Eye (tissue), 1 donor: ENCODE results near the gene DPP8.

Experiments
- DNase-seq: peaks from one replicate; pipeline ENCODE4 v3.0.0-alpha.2; 2015

The DPP8 gene

DNA sequence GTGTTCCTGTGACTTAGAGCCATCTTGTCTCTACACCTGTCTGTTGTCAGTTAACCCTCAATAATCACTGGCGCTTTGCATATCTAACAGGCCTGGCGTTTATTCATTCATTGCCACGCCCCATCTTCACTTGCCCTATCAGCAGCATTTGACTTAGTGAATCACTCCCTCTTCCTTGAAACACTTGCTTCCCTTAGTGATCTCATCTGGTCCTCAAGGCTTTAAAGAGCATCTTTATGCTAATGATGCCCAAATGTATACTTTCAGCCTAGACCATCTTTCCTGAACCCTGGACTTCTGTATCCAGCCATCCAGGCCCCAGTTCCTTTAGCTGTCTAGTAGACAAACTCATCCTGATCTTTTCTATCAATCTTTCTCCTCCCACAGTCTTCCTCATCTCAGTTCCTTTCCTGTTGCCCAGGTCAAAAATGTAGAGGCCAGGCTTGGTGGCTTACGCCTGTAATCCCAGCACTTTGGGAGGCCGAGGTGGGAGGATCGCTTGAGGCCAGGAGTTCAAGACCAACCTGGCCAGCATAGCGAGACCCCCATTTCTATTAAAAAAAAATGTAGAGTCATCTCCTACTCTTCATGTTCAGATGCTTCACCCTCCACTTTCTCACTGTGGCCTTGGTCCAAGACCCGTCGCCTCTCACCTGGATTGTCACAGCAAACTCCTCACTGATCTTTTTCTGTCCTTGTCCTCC is 93.4 kb downstream of the DPP8 start:
- no peak for DNase-seq

DNA sequence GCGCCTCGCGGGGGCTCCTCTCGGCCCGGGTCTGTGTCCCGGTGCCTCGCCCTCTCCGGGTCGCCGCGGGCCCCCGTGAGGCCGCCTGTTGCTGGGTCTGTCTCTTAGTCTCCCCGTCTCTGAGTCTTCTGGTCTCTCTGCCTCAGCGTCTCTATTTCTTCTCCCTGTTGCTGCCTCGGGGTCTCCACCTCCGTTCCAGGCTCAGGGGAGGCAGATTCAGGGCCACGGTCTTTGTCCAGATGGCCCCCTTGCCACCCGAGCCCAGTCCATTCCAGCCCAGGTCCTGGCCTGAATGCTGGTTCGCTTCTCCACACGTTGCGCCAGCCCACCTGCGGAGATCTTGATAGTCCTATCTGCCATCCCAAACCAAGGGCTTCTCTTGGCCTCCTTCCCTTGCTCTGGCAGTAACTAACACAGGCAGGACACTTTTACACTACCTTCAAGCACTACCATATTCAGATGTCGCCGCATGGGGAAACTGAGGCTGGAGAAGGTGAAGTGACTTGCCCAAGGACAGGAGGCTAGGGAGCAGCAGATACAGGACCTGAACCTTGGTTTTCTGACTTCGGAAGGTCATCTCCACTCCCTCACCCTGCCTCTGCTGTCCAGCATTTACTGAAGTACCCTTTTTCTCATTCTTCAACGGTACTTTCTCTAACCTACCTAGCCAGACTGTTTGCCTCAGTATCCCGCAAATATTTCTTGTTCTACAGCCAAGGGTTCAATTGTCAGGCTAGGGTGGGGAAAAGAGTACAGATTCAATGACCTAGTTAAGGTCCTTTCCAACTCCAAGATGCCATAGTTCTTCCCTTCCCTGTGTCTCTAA is 94.1 kb downstream of the DPP8 start:
- DNase-seq = peak; percentile 54

DNA sequence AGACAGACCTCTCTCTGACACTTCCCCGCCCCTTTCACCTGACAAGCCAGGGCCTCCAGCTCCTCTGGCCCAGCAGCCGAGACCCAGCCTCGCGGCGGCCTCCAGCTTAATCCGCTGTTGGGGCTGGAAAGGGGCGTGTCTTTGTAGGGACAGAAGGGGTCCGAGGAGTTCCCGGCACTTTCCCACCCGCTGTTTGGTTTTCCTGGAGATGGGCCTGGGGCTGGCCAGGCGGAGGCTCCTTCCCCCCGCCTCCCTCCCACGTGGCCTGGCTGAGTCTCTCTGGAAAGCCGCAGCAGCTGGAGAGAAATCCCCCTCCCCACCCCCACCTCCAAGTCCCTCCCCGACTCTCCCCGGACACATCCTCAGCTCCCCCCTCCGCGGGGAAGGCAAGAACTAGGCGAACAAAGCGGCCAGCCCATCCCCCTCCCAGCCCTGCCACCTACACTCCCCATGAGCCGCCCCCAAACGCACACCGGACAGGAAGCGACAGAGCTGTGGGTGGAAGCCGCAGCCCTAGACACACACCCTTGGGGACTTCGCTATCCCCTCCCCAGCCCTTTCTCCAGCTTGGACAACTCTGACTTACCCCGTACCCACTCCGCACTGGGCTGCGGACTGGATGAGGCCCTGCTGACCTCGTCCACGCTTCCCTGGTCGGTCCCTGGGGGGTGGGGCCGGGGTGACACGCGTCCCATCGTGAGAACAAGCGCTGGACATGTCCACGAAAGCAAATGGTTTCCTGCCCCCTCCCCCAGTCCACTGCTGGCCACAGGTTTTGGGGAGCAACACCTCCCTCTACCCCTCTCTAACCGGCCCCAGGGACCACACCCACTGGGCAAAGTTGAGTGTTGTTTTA is 95.9 kb downstream of the DPP8 start:
- DNase-seq = peak; percentile 95

DNA sequence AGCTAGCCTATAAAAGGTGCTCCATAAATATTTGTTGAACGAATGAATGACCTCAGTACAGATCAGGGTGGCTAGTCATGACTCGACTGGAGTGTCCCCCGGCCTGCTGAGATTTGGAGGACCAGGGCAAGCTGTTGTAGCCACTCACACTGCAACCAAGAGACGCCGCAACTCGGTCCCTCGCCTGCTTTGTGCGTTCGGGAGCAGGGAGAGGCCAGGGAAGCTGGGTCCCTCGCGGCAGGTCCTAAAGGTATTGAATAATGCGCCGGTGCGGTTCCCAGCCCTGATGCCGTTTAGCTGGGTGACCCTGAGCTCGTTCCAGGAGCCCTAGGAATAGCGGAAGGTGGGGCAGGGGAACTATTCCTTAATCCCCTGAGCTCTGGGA is 96.5 kb downstream of the DPP8 start:
- no peak for DNase-seq

DNA sequence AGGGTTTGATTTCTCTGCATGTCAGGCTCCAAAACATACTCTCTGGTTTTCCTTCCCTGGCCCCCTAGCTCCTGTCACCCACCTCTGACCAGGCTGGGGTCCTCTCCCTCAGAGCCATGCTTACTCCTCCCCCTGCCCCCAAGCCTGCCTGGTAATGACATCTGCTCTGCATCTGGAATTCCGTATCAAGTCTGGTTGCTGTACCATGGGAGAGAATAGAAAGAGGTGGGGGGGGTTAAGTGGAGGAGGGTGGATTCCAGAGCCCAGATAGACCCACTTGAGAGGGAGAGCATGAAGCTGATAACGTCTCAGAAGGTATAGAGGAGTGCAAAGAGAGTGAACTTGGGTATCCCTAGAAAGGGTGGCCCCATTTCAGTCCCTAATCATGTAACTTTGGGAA is 98.9 kb downstream of the DPP8 start:
- DNase-seq = no peak

DNA sequence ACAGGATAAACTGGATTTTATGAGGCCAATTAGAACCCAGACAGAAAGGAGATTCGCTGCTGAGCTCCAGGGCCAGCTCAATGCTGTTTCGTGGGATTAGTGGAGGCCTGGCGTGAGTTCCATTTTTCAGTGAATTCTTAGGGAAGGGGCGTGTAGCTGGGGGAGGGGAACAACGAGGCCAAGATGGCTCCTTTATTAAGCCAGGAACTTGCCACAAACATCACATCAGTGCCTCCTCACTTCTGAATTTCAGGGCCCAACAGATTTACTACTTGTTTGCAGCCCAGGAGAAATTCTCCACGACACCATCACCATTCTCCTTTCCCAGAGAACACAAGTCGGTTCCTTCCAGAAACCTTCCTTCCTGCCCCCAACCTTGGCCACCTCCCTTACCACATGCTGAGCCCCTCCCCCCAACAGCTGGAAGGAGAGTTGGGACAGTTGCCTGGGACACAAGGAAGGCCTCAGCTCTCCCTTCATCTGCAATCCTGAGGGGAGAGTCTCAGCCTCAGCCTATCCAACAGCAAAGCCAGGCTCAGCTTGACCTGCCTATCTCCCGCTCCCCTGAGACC is 100.6 kb downstream of the DPP8 start:
- peak; percentile 83 for DNase-seq

DNA sequence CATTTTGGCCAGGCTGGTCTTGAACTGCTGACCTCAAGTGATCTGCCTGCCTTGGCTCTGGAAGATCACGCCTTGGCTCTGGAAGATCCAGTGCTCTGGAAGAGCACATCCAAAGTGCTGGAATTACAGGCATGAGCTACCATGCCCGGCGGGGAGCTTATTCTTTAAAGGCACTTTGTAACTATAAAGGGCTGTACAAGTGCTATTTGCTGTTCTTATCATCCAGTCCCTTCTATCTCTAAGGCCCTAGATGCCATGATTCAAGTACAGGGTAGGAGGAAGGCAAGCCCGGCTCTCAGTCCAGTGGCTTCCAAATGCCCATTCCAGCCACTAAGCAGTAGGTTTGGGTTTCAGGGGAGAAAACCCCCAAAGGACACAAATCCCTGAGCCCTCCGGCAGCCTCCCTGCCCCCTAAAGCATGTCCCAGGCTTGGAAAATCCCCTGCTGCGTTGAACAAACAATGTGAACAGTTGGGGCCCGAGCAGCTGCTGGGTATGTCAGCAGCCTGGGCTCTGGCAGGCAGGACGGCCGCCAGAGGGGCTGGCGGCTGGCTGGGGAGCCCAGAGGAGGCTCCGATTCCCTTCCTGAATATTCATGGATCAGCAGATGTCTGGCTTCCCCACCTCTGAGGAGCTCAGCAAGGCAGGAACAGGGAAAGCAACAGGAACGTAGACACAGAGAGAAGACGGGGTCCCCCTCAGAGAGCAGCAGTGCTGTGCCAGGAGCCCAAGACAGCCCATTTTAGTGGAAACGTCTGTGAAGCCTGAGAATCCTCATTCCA is 102.5 kb downstream of the DPP8 start:
- peak; percentile 93 for DNase-seq

DNA sequence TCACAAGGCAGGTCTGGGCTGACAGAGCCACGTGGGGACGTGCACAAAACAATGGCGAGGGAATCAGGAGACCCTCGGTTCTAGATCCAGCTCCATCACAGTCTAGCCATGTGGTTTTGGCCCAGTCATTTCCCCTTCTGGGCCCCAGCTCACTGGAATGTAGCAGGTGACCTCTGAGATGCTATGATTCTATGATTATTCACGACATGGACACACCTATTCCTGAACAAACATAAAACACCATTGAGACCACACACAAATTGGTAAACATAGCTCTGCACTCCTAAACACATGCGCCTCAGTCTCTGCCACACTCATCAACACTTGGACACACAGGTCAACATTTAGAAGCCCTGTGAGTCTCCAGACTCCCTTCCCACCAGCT is 103.7 kb downstream of the DPP8 start:
- no peak for DNase-seq

DNA sequence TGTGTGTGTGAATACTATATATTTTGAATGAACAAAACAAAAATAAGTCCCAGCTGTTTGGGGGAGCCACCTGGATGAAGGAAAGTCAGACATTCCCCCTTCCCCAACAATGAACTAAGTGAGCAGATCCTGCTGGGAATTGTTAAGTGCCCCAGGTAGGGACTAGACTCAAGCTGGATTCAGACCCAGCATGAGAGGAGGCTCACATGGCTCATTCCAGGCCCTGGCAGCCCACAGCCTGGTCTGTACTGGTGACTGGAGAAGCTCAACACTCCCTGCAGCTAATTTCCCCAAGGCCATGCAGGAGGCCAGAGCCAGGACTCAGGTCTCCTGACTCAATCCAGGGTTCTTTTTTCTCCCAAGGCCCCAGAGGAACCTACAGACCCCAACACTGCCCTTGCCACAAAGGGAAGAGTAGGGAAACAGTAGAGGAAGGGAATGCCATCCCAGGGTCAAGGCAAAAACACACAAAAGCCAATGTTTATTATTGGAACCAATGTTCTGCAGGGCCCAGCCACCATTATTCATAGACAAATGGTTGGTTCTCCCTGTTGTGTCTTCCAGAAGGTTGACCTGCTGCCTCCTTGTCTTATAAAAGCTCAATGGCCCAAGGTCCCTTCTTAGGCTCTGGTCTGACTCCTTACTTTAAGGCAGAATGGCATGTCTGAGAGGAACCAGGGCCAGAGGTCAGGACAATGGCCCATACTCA is 104.3 kb downstream of the DPP8 start:
- DNase-seq = no peak

DNA sequence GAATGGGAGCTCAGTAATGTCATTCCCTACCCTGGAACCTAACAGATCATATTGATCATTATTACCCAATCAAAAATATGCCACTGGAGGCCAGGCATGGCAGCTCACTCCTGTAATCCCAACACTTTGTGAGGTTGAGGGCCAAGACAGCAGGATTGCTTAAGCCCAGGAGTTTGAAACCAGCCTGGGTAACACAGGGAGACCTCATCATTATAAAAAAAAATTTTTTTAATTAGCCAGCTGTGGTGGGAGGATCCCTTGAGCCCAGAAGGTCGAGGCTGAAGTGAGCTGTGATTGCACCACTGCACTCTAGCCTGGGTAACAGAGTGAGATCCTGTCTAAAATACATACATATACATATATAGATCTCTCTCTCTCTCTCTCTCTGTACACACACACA is 104.9 kb downstream of the DPP8 start:
- peak; percentile 27 for DNase-seq

DNA sequence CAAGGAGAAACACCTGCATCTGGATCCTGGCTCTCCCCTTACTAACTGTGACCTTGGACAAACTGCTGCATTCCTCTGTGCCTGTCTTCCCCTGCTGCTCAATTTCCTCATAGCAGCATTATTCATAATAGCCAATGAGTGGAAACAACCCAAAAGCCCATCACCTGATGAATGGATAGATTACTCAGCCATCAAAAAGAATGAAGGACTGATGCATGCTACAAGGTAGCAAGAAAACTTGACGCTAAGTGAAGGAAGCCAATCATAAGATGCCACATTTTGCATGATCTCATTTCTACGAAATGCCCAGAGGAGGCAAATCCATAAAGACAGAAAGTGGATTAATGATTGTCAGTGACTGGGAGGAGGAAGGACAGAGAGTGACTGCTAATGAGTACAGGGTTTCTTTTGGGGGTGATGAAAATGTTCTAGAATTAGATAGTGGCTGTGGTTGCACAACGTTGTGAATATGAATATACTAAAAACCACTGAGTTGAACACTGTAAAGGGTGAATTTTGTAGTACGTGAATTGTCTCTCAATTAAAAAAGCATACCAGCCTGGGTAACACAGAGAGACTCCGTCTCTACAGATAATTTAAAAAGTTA is 105.9 kb downstream of the DPP8 start:
- DNase-seq = peak; percentile 60

DNA sequence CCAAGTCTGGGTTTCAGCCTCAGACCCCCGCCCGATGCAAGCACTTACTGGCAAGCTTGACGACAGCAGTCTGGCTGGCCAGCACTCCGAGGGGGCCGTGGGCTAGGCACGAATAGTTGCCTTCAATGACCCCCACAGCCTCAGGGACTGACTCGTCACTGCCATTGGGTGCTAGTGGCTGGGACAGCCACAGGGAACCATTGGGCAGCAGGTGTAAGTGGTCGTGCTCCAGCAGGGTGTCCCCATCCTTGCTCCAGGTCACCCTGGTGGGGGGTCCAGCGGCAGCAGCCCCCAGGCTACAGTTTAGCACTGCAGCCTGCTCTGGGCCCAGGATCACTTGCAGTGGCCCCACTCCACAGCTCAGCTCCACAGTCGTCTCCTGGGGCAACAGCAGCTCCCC is 106.5 kb downstream of the DPP8 start:
- no peak for DNase-seq

DNA sequence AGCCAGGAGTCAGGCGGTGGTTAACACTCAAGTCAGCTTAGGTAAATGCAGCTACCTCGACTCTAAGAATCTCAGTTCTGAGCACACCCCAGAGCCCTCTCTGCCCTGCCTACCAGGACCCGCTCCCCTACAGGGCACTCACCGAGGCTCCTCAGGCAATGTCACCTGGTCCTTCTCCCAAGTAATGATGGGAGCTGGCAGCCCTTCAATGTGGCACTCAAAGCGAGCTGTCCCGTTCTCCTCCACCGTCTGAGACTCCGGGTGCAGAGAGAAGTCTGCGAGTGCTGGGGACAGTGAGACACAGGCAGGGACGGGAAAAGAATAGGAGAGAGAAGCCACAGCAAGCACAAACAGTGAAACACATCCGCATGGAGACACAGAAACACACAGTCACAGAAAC is 107.5 kb downstream of the DPP8 start:
- no peak for DNase-seq

DNA sequence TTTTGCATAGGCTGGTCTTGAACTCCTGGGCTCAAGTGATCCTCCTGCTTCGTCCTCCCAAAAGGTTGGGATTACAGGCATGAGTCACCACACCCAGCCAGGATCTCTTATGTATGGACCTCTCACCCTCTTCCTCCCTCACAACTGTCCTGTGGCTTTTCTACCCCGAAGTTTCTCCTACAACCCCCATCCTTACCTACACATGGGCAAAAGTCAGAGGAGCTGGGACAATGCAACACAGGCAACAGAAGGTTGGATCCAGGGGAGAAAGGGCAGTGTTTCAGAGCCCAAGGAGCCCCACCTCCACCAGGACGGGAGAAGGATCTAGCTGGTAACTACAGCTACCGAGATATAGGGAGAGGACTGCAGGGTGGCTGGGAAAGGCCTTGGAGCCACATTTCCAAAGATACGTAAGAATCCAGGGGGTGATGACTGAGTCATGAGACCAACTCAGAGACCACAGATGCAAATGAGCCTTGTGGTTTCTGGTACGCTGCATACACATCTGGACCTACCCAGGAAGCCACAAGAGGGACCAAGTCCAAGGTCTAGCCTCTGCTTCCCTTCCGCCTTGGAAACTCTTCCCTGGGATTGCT is 108.4 kb downstream of the DPP8 start:
- DNase-seq = peak; percentile 15

DNA sequence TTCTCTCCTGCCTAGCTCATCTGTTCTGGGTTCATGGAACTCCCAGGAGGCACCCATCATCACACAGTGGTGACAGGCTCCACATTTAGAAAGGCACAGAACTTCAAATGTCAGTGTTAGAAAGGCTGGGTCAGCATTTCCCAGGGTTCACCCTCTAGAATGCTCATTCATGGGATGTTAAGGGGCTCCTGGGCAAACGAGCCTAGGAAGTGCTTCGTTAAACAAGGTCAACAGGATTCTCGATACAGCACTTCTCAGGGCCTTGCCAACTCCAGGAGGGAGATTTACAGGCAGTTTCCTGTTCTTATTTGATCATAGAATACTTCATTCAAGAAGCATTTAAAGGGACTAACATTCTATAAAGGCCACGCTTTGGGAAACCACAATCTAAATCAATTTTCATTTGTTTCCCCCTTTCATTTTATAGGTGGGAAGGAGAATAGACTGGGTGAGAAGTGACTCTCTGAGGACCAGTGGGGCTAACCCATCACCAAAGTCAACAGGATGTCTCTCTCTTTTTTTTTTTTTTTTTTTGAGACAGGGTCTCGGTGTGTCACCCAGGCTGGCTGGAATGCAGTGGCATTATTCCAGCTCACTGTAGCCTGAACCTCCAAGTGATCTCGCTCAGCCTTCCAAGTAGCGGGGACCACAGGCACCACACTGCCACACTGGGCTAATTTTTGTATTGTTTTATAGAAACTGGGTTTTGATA is 109.0 kb downstream of the DPP8 start:
- peak; percentile 20 for DNase-seq

DNA sequence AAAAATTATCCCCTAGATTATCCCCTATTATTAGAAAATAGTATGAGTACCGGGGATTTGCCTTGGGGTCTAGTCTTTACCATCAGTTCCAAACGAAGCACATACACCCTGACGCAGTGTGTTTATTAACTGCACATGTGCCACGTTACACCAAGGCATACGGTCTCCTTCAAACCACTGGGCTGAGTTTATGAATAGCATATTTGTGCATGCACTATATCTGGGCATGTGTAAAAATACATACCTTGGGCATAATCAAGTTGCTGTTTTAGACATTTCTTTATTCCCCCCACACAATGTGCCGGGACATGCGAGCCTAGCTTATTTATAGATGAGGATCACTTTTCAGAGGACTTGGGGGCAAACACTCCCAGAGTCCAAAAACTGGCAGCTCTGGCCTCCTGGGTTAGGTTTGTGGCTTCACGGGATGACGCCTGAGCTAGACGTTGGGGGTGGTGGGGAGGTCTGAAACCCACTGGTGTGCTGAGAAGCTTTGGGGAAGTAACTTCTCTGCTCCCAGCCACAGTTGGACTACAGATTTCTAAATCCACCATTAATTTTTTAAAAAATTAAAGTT is 111.0 kb downstream of the DPP8 start:
- DNase-seq = peak; percentile 28

DNA sequence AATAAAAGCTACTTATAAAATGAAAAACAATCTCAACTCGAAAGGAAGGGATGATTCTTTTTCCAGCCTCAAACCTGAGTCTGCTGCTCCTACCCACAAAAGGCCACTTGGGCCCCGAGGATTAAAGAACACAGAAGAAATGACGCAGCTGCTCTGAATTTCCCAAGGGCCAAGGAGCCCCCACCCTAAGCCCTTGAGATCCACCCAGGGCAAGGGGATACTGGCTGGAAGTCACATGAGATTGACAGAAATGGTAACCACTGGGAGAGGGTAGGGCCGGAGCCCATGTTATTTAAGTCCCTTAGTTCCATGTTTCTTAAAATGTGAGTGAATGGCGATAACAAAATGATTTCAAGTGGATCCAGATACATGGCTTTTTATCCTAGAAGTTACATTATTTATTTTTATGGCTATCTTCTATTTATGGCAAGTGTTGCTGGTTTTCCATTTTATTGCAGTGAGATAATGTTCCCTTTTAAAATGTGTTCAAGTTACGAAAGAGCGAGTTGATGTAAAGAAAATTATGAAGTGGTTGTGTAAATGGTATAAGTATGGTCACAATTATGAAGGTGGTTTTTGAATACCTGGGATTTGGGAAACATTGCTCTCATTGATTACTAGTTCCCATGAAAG is 111.6 kb downstream of the DPP8 start:
- peak; percentile 38 for DNase-seq

DNA sequence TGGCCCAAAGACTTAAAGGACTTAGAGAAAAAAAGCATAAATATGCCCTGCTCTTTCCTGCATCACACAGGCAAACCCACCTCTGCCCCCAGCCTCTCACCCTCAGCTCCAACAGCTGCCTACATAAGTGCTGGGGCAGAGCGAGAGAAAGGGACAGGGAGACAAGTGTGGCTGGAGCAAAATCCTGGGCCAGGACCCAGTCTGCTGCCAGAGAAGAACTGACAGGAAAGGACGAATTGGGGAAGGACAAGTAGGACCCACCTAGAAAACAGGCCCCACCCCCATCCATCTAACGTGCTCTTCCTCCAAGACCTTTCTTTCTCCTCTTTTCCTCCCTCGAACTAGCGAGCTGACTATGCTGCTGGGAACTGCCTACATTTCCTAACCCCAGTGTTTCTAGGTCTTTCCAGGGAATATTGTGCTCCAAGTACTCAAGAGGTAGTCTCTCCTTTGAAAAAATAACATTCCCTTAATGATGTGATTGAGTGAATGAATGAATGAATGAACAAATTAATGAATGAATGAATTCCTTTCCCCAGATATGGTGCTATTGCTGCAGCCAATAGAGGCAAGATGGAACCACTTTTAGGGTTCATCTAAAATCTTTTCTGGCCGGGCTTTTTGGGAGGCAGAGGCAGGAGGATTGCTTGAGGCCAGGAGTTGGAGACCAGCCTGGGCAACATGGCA is 113.2 kb downstream of the DPP8 start:
- no peak for DNase-seq

DNA sequence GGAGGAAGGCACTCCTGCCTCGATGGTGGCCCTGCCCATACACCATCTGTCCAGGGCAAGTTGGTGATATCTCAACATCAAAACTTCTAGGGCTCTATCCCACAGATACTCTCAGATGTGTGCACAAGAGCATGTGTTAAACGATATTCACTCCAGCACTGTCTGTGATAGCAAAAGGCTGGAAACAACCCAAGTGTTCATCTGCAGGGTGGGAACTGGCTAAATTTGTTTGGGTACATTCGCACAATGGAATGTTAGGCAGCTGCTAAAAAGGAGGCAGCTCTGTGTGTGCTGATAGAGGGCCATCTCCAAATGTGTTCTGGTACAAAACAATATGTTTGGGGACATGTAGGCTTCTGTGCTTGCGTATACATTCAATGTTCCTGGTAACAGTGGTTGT is 114.5 kb downstream of the DPP8 start:
- no peak for DNase-seq
